ENCODE data around the gene DAB1.

DAB1 gene

DNA sequence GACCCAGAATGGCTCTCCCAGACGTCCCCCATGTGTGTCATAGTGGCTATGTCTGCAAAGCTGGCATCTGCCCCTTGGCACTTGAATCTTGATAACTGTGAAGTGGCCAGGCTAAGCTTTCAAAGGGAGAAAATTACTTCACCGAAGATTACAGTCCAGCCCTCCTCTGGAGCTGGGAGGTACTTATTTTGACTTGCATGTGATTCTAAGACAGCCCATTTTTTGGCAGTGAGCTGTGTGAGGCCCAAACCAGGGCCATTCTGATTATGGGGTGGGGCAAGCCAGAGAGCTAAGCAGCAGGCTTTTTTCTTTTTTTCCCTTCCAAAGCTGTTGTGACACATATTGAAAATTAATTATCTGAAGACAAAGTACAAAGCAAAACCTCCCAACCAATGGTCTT is 415.9 kb downstream of the DAB1 start:
- TF ChIP-seq CTCF (conservative IDR thresholded peaks at IDR 0.05) = no peak
- no peak overlapping the region for H3K27ac ChIP-seq

DNA sequence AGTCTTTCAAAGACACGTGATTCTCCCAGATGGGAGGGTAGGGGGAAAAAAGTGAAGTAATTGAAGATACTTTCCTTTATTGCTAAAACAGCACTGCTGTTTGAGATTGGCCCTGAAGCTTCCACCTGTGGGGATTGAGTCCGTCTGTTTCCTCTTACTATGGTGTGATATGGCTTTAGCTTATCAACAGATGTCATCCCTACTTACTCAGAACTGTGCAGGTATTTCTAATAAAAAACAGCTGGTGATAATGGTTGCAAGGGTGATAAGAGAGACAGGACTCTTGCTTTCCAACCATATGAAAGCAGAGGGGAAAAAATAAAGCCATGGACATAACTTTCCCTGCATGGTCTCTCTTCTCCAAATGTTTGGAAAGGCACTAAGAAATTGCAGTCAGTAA is 416.4 kb downstream of the DAB1 start:
- no peak overlapping the region for H3K27ac ChIP-seq

DNA sequence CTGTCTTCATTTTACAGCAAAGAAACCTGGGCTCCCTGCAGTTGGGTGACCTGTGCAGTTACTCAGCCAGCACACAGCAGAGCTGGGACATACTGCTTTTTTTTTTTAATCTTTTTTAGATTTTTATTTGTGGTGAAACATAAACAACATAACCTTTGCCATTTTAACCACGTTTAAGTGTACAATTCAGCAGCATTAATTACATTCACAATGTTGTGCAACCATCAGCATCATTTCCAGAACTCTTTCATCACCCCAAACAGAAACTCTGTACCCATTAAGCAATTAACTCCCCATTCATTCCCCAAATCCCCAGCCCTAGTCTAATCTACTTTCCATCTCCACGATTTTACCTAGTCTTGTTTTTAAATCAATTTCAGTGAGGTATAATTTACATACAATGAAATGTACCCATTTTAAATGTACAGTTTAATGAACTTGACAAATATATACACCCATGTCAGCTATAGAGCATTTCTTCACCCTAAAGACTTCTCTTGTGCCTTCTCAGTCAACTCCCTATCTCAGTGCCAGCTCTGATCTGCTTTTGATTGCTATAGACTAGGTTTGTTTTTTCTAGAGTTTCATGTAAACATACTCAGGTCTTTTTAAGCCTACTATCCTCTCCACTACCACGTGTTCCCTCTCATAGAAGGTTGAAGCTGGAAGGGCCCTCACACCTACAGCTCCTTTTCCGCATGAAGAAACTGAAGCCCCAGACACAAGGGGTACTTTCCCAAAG is 420.3 kb downstream of the DAB1 start:
- no peak overlapping the region for H3K27ac ChIP-seq
- no peak for TF ChIP-seq CTCF (conservative IDR thresholded peaks at IDR 0.05)

More for the DNA sequence above, 416.4 kb downstream of the DAB1 start:
- no peak for TF ChIP-seq CTCF (conservative IDR thresholded peaks at IDR 0.05)

DNA sequence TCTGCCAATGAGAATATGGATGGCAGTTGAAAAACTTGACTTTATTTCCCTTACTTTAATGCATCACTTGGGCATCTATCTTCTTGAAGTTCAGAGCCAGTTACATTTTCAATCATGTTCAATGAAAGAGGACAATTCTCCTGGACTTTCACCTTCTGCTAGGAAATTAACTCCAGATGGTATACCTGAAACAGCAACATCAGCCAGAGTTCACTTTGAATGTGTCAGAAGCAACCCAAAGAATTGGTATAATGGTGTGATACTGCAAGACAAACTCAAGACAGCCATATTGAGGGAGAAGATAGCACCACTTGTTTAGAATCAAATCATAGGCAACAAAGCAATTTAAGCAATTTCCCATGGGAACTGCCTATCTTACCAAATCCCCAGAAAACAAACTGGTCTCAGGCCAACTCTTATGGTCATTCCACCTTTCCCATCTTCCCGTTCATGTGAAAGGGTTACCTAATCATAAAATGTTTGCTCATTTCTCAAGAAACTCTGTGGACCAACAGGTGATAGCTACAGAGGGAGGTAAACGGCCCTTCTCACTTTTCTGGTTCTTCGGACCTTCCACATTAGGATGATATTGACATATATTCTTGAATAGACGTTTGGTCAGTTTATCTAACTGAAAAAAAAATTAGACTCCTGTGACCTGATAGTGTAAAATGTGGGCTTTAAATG is 428.3 kb downstream of the DAB1 start:
- no peak for TF ChIP-seq CTCF (conservative IDR thresholded peaks at IDR 0.05)
- H3K27ac ChIP-seq = no peak overlapping the region

- TF ChIP-seq CTCF (conservative IDR thresholded peaks at IDR 0.05) = no peak
- H3K27ac ChIP-seq = no peak overlapping the region
Measured at GRCh38 chr1:56993475-56993874, 430.4 kb downstream of the DAB1 start.

- no peak overlapping the region for H3K27ac ChIP-seq
- TF ChIP-seq CTCF (conservative IDR thresholded peaks at IDR 0.05) = no peak
Measured at GRCh38 chr1:56992318-56993125, 431.3 kb downstream of the DAB1 start.

GRCh38 chr1:56991576-56991975 is 432.3 kb downstream of the DAB1 start:
- no peak overlapping the region for H3K27ac ChIP-seq
- no peak for TF ChIP-seq CTCF (conservative IDR thresholded peaks at IDR 0.05)

All from VCaP (cell line).